Uterus (tissue), 4 donors: ENCODE data around the gene SMIM24. TPM values are rescaled to one million over a fixed set of nuclear protein-coding genes. Genes with fewer than 3 reads are reported as not detected.

ENCODE experiments used
- DNase-seq, 2 donors: peaks; one replicate each; pipeline ENCODE4 v3.0.0-alpha.2; 2019 to 2020
- H3K27ac ChIP-seq, 2 donors: fragments of 200-600 bp; sonication (generic); 1 replicate in 1 of 2; 2 replicates in 1 of 2; pipeline ENCODE4 v1.5.1; 2016 to 2018
- H3K27me3 ChIP-seq, 2 donors: fragments of 200-600 bp; sonication (generic); one replicate each; pipeline ENCODE4 v1.5.1; 2018 to 2019; ENCODE audit warnings: control low read depth in 1 of 2
- H3K36me3 ChIP-seq, 2 donors: fragments of 200-600 bp; sonication (generic); one replicate each; pipeline ENCODE4 v1.5.1; 2019; ENCODE audit warnings: control low read depth in 1 of 2
- H3K4me1 ChIP-seq, 2 donors: fragments of 200-600 bp; sonication (generic); one replicate each; pipeline ENCODE4 v1.5.1; 2018 to 2019; ENCODE audit warnings: control low read depth in 1 of 2
- H3K4me3 ChIP-seq, 2 donors: fragments of 200-600 bp; sonication (generic); 1 replicate in 1 of 2; 2 replicates in 1 of 2; pipeline ENCODE4 v1.5.1; 2018 to 2019; ENCODE audit warnings: mild to moderate bottlenecking in 1 of 2
- H3K9me3 ChIP-seq, 2 donors: fragments of 200-600 bp; sonication (generic); one replicate each; pipeline ENCODE4 v1.5.1; 2019; ENCODE audit warnings: control low read depth in 1 of 2
- POLR2A ChIP-seq, 2 donors: fragments of 450-650 bp; IDR thresholded peaks; one replicate each; pipeline ENCODE4 v1.6.1; 2016; ENCODE audit warnings: antibody characterized with exemption in 2 of 2, mild to moderate bottlenecking in 1 of 2, moderate library complexity in 1 of 2
- intact Hi-C: fragments of 100-400 bp; cut with DNase I; formaldehyde crosslinking; loops from one replicate; pipeline ENCODE4 v1.15.1; 2023; ENCODE audit warnings: low total_unique reads
- total RNA-seq, 4 donors: library from RNA; depleted of rRNA in 3 of 4; stranded (reverse); fragments of >200 nt in 3 of 4; gene quantifications; one replicate each; pipeline versions ENCODE4 v1.1.0 to v1.2.4, GENCODE V29; 2014 to 2023
- TF ChIP-seq, protein P1 (sequence below), 4 experiments: fragments of 200-600 bp in 2 of 4; fragments of 450-650 bp in 2 of 4; sonication (generic) in 2 of 4; IDR thresholded peaks; one replicate each; pipeline ENCODE4 v1.5.1; 2016 to 2019; ENCODE audit warnings: antibody characterized with exemption in 4 of 4, mild to moderate bottlenecking in 2 of 4, moderate library complexity in 1 of 4
- donor health status: DM: yes; HTN: yes; CAD: no.

The SMIM24 gene
- total RNA-seq, 4 donors from 2014 or later: 0.97 TPM; not detected in 3

- Histone ChIP-seq H3K9me3 (no peaks in the 10 kb centered on the region), H3K4me3 (no peak overlapping the region), H3K27me3 (no peaks in the 10 kb centered on the region), H3K36me3 (no peaks in the 10 kb centered on the region), H3K4me1 (peaks cover 0 to 6% of the 10 kb centered on the region in 2 donors), H3K27ac (no peak overlapping the region)
- DNase-seq: no peak
- intact Hi-C loops: no loop called here
- TF ChIP-seq, protein P1, sequence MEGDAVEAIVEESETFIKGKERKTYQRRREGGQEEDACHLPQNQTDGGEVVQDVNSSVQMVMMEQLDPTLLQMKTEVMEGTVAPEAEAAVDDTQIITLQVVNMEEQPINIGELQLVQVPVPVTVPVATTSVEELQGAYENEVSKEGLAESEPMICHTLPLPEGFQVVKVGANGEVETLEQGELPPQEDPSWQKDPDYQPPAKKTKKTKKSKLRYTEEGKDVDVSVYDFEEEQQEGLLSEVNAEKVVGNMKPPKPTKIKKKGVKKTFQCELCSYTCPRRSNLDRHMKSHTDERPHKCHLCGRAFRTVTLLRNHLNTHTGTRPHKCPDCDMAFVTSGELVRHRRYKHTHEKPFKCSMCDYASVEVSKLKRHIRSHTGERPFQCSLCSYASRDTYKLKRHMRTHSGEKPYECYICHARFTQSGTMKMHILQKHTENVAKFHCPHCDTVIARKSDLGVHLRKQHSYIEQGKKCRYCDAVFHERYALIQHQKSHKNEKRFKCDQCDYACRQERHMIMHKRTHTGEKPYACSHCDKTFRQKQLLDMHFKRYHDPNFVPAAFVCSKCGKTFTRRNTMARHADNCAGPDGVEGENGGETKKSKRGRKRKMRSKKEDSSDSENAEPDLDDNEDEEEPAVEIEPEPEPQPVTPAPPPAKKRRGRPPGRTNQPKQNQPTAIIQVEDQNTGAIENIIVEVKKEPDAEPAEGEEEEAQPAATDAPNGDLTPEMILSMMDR (IDR thresholded peaks at IDR 0.05): no peak
- no peak for TF ChIP-seq POLR2A (IDR thresholded peaks at IDR 0.05)
These were observed 17.6 kb upstream of the SMIM24 start for GRCh38 chr19:3497757-3498520.

DNA sequence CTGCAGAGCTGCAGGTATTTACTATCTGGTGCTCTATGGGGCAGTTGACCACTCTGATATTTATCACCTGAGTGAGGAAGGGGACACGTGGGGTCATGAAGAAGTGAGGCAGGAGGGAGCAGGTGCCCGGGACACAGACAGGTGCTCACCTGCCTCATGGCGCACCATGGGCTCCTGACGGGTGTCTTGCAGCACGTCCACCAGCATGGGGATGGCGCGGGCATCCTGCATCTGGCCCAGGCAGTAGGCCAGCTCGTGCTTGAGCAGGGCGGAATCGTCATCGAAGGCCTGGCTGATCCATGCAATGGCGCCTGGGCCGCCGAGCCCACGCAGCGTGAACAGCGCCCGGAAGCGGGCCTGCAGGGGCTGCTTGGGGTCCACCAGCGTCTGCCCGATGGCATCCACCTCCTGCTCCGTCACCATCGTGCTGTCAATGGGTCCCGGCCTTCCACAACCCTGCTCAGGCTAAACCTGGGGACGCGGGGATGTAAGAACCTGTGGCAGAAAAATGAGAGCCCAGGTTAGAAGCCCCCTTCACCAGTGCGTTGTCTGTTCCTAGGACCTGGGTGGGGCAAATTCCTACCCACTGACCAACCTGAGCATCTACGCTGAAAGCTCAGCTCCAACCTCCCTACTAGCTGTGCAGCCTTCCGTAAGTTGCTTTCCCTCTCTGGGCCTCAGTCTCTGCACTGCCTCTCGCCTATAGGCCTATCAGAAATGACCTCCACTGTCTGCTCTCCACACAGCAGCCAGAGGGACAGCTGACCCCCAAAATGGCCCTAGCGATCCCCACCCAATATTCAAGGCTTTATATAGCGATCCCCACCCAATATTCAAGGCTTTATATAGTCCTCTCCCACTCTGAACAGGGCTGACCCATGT, 16.3 kb upstream of the SMIM24 start:
- no peaks in the 10 kb centered on the region for H3K36me3 ChIP-seq
- no peak for TF ChIP-seq POLR2A (IDR thresholded peaks at IDR 0.05)
- TF ChIP-seq, protein P1 (IDR thresholded peaks at IDR 0.05): no peak
- no peaks in the 10 kb centered on the region for H3K9me3 ChIP-seq
- no peak for DNase-seq
- H3K4me3 ChIP-seq: no peak overlapping the region
- H3K27me3 ChIP-seq: no peaks in the 10 kb centered on the region
- peaks cover 0 to 6% of the 10 kb centered on the region in 2 donors for H3K4me1 ChIP-seq
- intact Hi-C loops: no loop called here
- H3K27ac ChIP-seq: no peak overlapping the region

GRCh38 chr19:3494559-3494958, 14.2 kb upstream of the SMIM24 start:
- Histone ChIP-seq H3K4me3 (no peak overlapping the region), H3K4me1 (peaks cover 0 to 3% of the 10 kb centered on the region in 2 donors), H3K36me3 (no peaks in the 10 kb centered on the region), H3K27me3 (no peaks in the 10 kb centered on the region), H3K27ac (no peak overlapping the region), H3K9me3 (no peaks in the 10 kb centered on the region)
- TF ChIP-seq, protein P1 (IDR thresholded peaks at IDR 0.05): no peak
- no peak for TF ChIP-seq POLR2A (IDR thresholded peaks at IDR 0.05)
- no peak for DNase-seq
- intact Hi-C loops: no loop called here

- no peak overlapping the region for H3K27ac ChIP-seq
These were observed 13.7 kb upstream of the SMIM24 start for GRCh38 chr19:3494051-3494450.

More at GRCh38 chr19:3494051-3494450, 13.7 kb upstream of the SMIM24 start:
- no peaks in the 10 kb centered on the region for H3K27me3 ChIP-seq
- TF ChIP-seq, protein P1 (IDR thresholded peaks at IDR 0.05): no peak
- no peak for TF ChIP-seq POLR2A (IDR thresholded peaks at IDR 0.05)
- intact Hi-C loops: no loop called here
- no peaks in the 10 kb centered on the region for H3K9me3 ChIP-seq
- DNase-seq: no peak
- H3K36me3 ChIP-seq: no peaks in the 10 kb centered on the region
- no peak overlapping the region for H3K4me3 ChIP-seq
- no peaks in the 10 kb centered on the region for H3K4me1 ChIP-seq
